IgD-negative memory B cell (primary cell): ENCODE measurements around the gene DHFR. TPM values are rescaled to one million over a fixed set of nuclear protein-coding genes. Genes with fewer than 3 reads are reported as not detected.

ENCODE experiments used
- H3K27ac Mint-ChIP-seq, 3 donors: one replicate each; pipeline ENCODE4 v1.8.0; 2020 to 2022; ENCODE audit warnings: mild to moderate bottlenecking in 3 of 3, mixed read lengths in 3 of 3, moderate library complexity in 1 of 3
- H3K27me3 Mint-ChIP-seq: one replicate; pipeline ENCODE4 v1.8.0; 2021; ENCODE audit warnings: mixed read lengths
- H3K36me3 Mint-ChIP-seq: one replicate; pipeline ENCODE4 v1.8.0; 2020; ENCODE audit warnings: mild to moderate bottlenecking, mixed read lengths
- H3K4me1 Mint-ChIP-seq, 3 donors: one replicate each; pipeline ENCODE4 v1.8.0; 2020 to 2022; ENCODE audit warnings: mixed read lengths in 3 of 3, mild to moderate bottlenecking in 1 of 3
- H3K4me3 Mint-ChIP-seq, 4 donors: one replicate each; pipeline ENCODE4 v1.8.0; 2020 to 2022; ENCODE audit warnings: mild to moderate bottlenecking in 4 of 4, mixed read lengths in 4 of 4, moderate library complexity in 3 of 4
- H3K9me3 Mint-ChIP-seq, 3 donors: one replicate each; pipeline ENCODE4 v1.8.0; 2020 to 2021; ENCODE audit warnings: mixed read lengths in 3 of 3, mild to moderate bottlenecking in 1 of 3
- polyA plus RNA-seq: library from polyadenylated mRNA; unstranded; fragments of 300-500 nt; fragmentation: Illumina TruSeq; gene quantifications from one replicate; pipeline ENCODE4 v1.2.3, GENCODE V29; 2021

Gene DHFR
- polyA plus RNA-seq, 1 donor from 2014 or later: 4.2 TPM

GRCh38 chr5:80631278-80632259, 23.2 kb downstream of the DHFR start:
- Mint-ChIP-seq H3K36me3 (peaks cover 7% of the 10 kb centered on the region), H3K4me3 (no peak overlapping the region), H3K27me3 (no peaks in the 10 kb centered on the region), H3K27ac (no peak overlapping the region), H3K4me1 (peaks cover 0 to 2% (median 0%) of the 10 kb centered on the region in 3 donors), H3K9me3 (no peaks in the 10 kb centered on the region)

- peaks cover 7% of the 10 kb centered on the region for H3K36me3 Mint-ChIP-seq
- no peaks in the 10 kb centered on the region for H3K9me3 Mint-ChIP-seq
- H3K27me3 Mint-ChIP-seq: no peaks in the 10 kb centered on the region
- no peaks in the 10 kb centered on the region for H3K4me1 Mint-ChIP-seq
- peak overlapping the region in 1 of 4 donors; percentile 23 for H3K4me3 Mint-ChIP-seq
- H3K27ac Mint-ChIP-seq: no peak overlapping the region
Observed at GRCh38 chr5:80629281-80629680, 25.5 kb downstream of the DHFR start.

- Mint-ChIP-seq H3K36me3 (peaks cover 5% of the 10 kb centered on the region), H3K9me3 (peaks cover 0 to 3% (median 0%) of the 10 kb centered on the region in 3 donors), H3K27me3 (no peaks in the 10 kb centered on the region), H3K27ac (no peak overlapping the region), H3K4me3 (no peak overlapping the region), H3K4me1 (no peaks in the 10 kb centered on the region)
Observed at GRCh38 chr5:80625230-80625629, 29.6 kb downstream of the DHFR start.

GRCh38 chr5:80623999-80624398, 30.8 kb downstream of the DHFR start:
- Mint-ChIP-seq H3K27ac (no peak overlapping the region), H3K27me3 (no peaks in the 10 kb centered on the region), H3K4me1 (no peaks in the 10 kb centered on the region), H3K9me3 (peaks cover 0 to 3% (median 0%) of the 10 kb centered on the region in 3 donors), H3K36me3 (peaks cover 5% of the 10 kb centered on the region), H3K4me3 (no peak overlapping the region)

- Mint-ChIP-seq H3K9me3 (peaks cover 0 to 3% (median 0%) of the 10 kb centered on the region in 3 donors), H3K4me3 (no peak overlapping the region), H3K27me3 (no peaks in the 10 kb centered on the region), H3K36me3 (peaks cover 6% of the 10 kb centered on the region), H3K4me1 (no peaks in the 10 kb centered on the region), H3K27ac (no peak overlapping the region)
Observed at GRCh38 chr5:80622756-80623155, 32.0 kb downstream of the DHFR start.

GRCh38 chr5:80620211-80620610, 34.6 kb downstream of the DHFR start:
- no peaks in the 10 kb centered on the region for H3K27me3 Mint-ChIP-seq
- peaks cover 0 to 3% (median 0%) of the 10 kb centered on the region in 3 donors for H3K9me3 Mint-ChIP-seq
- no peak overlapping the region for H3K4me3 Mint-ChIP-seq
- no peaks in the 10 kb centered on the region for H3K4me1 Mint-ChIP-seq
- H3K27ac Mint-ChIP-seq: no peak overlapping the region
- peaks cover 8% of the 10 kb centered on the region for H3K36me3 Mint-ChIP-seq

- no peaks in the 10 kb centered on the region for H3K4me1 Mint-ChIP-seq
- H3K27ac Mint-ChIP-seq: no peak overlapping the region
- H3K27me3 Mint-ChIP-seq: no peaks in the 10 kb centered on the region
- peaks cover 8% of the 10 kb centered on the region for H3K36me3 Mint-ChIP-seq
- H3K9me3 Mint-ChIP-seq: peaks cover 0 to 3% (median 0%) of the 10 kb centered on the region in 3 donors
- H3K4me3 Mint-ChIP-seq: no peak overlapping the region
Observed at GRCh38 chr5:80619086-80619485, 35.7 kb downstream of the DHFR start.

GRCh38 chr5:80618438-80618837, 36.3 kb downstream of the DHFR start:
- no peak overlapping the region for H3K4me3 Mint-ChIP-seq
- H3K9me3 Mint-ChIP-seq: peaks cover 0 to 3% (median 0%) of the 10 kb centered on the region in 3 donors
- H3K4me1 Mint-ChIP-seq: no peaks in the 10 kb centered on the region
- peak overlapping the region in 1 of 3 donors; percentile 82 for H3K27ac Mint-ChIP-seq
- peaks cover 8% of the 10 kb centered on the region for H3K36me3 Mint-ChIP-seq
- no peaks in the 10 kb centered on the region for H3K27me3 Mint-ChIP-seq

GRCh38 chr5:80615266-80615914, 39.4 kb downstream of the DHFR start:
- Mint-ChIP-seq H3K4me1 (no peaks in the 10 kb centered on the region), H3K27ac (no peak overlapping the region), H3K27me3 (no peaks in the 10 kb centered on the region), H3K4me3 (no peak overlapping the region), H3K36me3 (peaks cover 5% of the 10 kb centered on the region), H3K9me3 (no peaks in the 10 kb centered on the region)

GRCh38 chr5:80609692-80610091, 45.1 kb downstream of the DHFR start:
- Mint-ChIP-seq H3K36me3 (peaks cover 6% of the 10 kb centered on the region), H3K27me3 (no peaks in the 10 kb centered on the region), H3K4me1 (no peaks in the 10 kb centered on the region), H3K9me3 (peaks cover 0 to 7% (median 5%) of the 10 kb centered on the region in 3 donors), H3K4me3 (no peak overlapping the region), H3K27ac (no peak overlapping the region)

GRCh38 chr5:80608731-80609130, 46.1 kb downstream of the DHFR start:
- Mint-ChIP-seq H3K27ac (peak overlapping the region in 1 of 3 donors; percentile 35), H3K4me1 (no peaks in the 10 kb centered on the region), H3K4me3 (no peak overlapping the region), H3K27me3 (no peaks in the 10 kb centered on the region), H3K36me3 (peaks cover 6% of the 10 kb centered on the region), H3K9me3 (peaks cover 0 to 7% (median 5%) of the 10 kb centered on the region in 3 donors)

- peaks cover 0 to 7% (median 5%) of the 10 kb centered on the region in 3 donors for H3K9me3 Mint-ChIP-seq
- peaks cover 0 to 1% (median 0%) of the 10 kb centered on the region in 3 donors for H3K4me1 Mint-ChIP-seq
- no peak overlapping the region for H3K4me3 Mint-ChIP-seq
- H3K27me3 Mint-ChIP-seq: no peaks in the 10 kb centered on the region
- no peak overlapping the region for H3K27ac Mint-ChIP-seq
- H3K36me3 Mint-ChIP-seq: peaks cover 6% of the 10 kb centered on the region
Observed at GRCh38 chr5:80607832-80608231, 47.0 kb downstream of the DHFR start.

- Mint-ChIP-seq H3K27ac (no peak overlapping the region), H3K4me1 (peaks cover 0 to 1% (median 0%) of the 10 kb centered on the region in 3 donors), H3K36me3 (peaks cover 6% of the 10 kb centered on the region), H3K4me3 (no peak overlapping the region), H3K9me3 (peaks cover 0 to 7% (median 5%) of the 10 kb centered on the region in 3 donors), H3K27me3 (no peaks in the 10 kb centered on the region)
Observed at GRCh38 chr5:80607343-80607742, 47.4 kb downstream of the DHFR start.

- peaks cover 0 to 1% (median 0%) of the 10 kb centered on the region in 3 donors for H3K4me1 Mint-ChIP-seq
- no peaks in the 10 kb centered on the region for H3K27me3 Mint-ChIP-seq
- H3K9me3 Mint-ChIP-seq: no peaks in the 10 kb centered on the region
- no peaks in the 10 kb centered on the region for H3K36me3 Mint-ChIP-seq
- H3K4me3 Mint-ChIP-seq: no peak overlapping the region
- no peak overlapping the region for H3K27ac Mint-ChIP-seq
Observed at GRCh38 chr5:80600943-80601693, 53.7 kb downstream of the DHFR start.

GRCh38 chr5:80597500-80597899, 57.3 kb downstream of the DHFR start:
- H3K9me3 Mint-ChIP-seq: no peaks in the 10 kb centered on the region
- no peaks in the 10 kb centered on the region for H3K4me1 Mint-ChIP-seq
- no peaks in the 10 kb centered on the region for H3K36me3 Mint-ChIP-seq
- no peak overlapping the region for H3K4me3 Mint-ChIP-seq
- no peaks in the 10 kb centered on the region for H3K27me3 Mint-ChIP-seq
- no peak overlapping the region for H3K27ac Mint-ChIP-seq
